ENCODE data around the gene PFN4. TPM values are rescaled to one million over a fixed set of nuclear protein-coding genes. Genes with fewer than 3 reads are reported as not detected.
A peak's percentile ranks its signal among the peaks of the same experiment; 100 is the strongest.
"Not testable (repeated sequence)": the region's sequence is repeated elsewhere in the genome, so short reads cannot be mapped to it uniquely, and the experiment has no call there.

The PFN4 gene
- total and polyA plus RNA-seq, 3 experiments from 2014 or later: 0.35 TPM; not detected in 2

- Mint-ChIP-seq H3K4me3 (no peak overlapping the region), H3K9me3 (peaks cover 0 to 8% (median 2%) of the 10 kb centered on the region in 5 donors), H3K36me3 (peaks cover 6 to 14% (median 13%) of the 10 kb centered on the region in 3 donors), H3K27ac (no peak overlapping the region), H3K4me1 (no peaks in the 10 kb centered on the region), H3K27me3 (no peaks in the 10 kb centered on the region)
- ChIA-PET CTCF (no interaction called here), POLR2A (no interaction called here)
- Histone ChIP-seq H3K9me3 (ENCODE audit: low read length) (no peaks in the 10 kb centered on the region), H3K27ac (ENCODE audit: low read depth, low read length) (no peak overlapping the region), H3K36me3 (ENCODE audit: insufficient read depth, low read length) (no peaks in the 10 kb centered on the region), H3K4me3 (ENCODE audit: low read length) (no peak overlapping the region), H3K4me1 (ENCODE audit: insufficient read depth, low read length) (no peaks in the 10 kb centered on the region), H3K27me3 (ENCODE audit: insufficient read depth, low read length, poor library complexity, severe bottlenecking) (no peaks in the 10 kb centered on the region)
- DNase-seq: no peak
Measured at GRCh38 chr2:24158131-24158530, 35.0 kb upstream of the PFN4 start.

GRCh38 chr2:24153478-24153877 lies 30.3 kb upstream of the PFN4 start:
- H3K27me3 ChIP-seq (ENCODE audit: insufficient read depth, low read length, poor library complexity, severe bottlenecking): no peaks in the 10 kb centered on the region
- Mint-ChIP-seq H3K4me3 (no peak overlapping the region), H3K4me1 (no peaks in the 10 kb centered on the region), H3K27me3 (no peaks in the 10 kb centered on the region), H3K27ac (no peak overlapping the region), H3K36me3 (peaks cover 17 to 29% (median 22%) of the 10 kb centered on the region in 3 donors), H3K9me3 (peaks cover 3 to 5% (median 4%) of the 10 kb centered on the region in 5 donors)
- H3K36me3 ChIP-seq (ENCODE audit: insufficient read depth, low read length): no peaks in the 10 kb centered on the region
- ChIA-PET POLR2A (interaction anchor here (0.6 kb wide), 1 partner anchor 73 kb away, joined by 8 read pairs; no protein-coding TSS in a partner anchor), CTCF (no interaction called here)
- no peaks in the 10 kb centered on the region for H3K4me1 ChIP-seq (ENCODE audit: insufficient read depth, low read length)
- no peak overlapping the region for H3K27ac ChIP-seq (ENCODE audit: low read depth, low read length)
- H3K4me3 ChIP-seq (ENCODE audit: low read length): no peak overlapping the region
- DNase-seq: no peak
- no peaks in the 10 kb centered on the region for H3K9me3 ChIP-seq (ENCODE audit: low read length)

GRCh38 chr2:24152413-24153197 lies 29.5 kb upstream of the PFN4 start:
- Histone ChIP-seq H3K4me3 (ENCODE audit: low read length) (no peak overlapping the region), H3K9me3 (ENCODE audit: low read length) (peaks cover 7% of the 10 kb centered on the region), H3K27me3 (ENCODE audit: insufficient read depth, low read length, poor library complexity, severe bottlenecking) (no peaks in the 10 kb centered on the region), H3K27ac (ENCODE audit: low read depth, low read length) (no peak overlapping the region), H3K4me1 (ENCODE audit: insufficient read depth, low read length) (no peaks in the 10 kb centered on the region), H3K36me3 (ENCODE audit: insufficient read depth, low read length) (peaks cover 4% of the 10 kb centered on the region)
- Mint-ChIP-seq H3K4me1 (no peaks in the 10 kb centered on the region), H3K27me3 (no peaks in the 10 kb centered on the region), H3K36me3 (peaks cover 14 to 32% (median 24%) of the 10 kb centered on the region in 3 donors), H3K27ac (peak overlapping the region in 1 of 8 donors; percentile 17), H3K4me3 (no peak overlapping the region), H3K9me3 (peaks cover 8 to 13% (median 11%) of the 10 kb centered on the region in 5 donors)
- ChIA-PET POLR2A (interaction anchor here (0.6 kb wide), 1 partner anchor 74 kb away, joined by 8 read pairs; no protein-coding TSS in a partner anchor), CTCF (no interaction called here)
- no peak for DNase-seq

GRCh38 chr2:24147364-24147763 lies 24.2 kb upstream of the PFN4 start:
- peaks cover 30 to 41% (median 36%) of the 10 kb centered on the region in 3 donors for H3K36me3 Mint-ChIP-seq
- H3K27ac Mint-ChIP-seq: no peak overlapping the region
- H3K9me3 Mint-ChIP-seq: peaks cover 14 to 18% (median 16%) of the 10 kb centered on the region in 5 donors
- no peak overlapping the region for H3K4me3 Mint-ChIP-seq
- POLR2A ChIA-PET: no interaction called here
- Histone ChIP-seq H3K4me3 (ENCODE audit: low read length) (no peak overlapping the region), H3K4me1 (ENCODE audit: insufficient read depth, low read length) (no peaks in the 10 kb centered on the region), H3K27me3 (ENCODE audit: insufficient read depth, low read length, poor library complexity, severe bottlenecking) (no peaks in the 10 kb centered on the region), H3K9me3 (ENCODE audit: low read length) (peaks cover 7% of the 10 kb centered on the region), H3K36me3 (ENCODE audit: insufficient read depth, low read length) (peaks cover 4% of the 10 kb centered on the region), H3K27ac (ENCODE audit: low read depth, low read length) (no peak overlapping the region)
- DNase-seq: no peak
- H3K27me3 Mint-ChIP-seq: no peaks in the 10 kb centered on the region
- H3K4me1 Mint-ChIP-seq: no peaks in the 10 kb centered on the region
- CTCF ChIA-PET: no interaction called here

DNA sequence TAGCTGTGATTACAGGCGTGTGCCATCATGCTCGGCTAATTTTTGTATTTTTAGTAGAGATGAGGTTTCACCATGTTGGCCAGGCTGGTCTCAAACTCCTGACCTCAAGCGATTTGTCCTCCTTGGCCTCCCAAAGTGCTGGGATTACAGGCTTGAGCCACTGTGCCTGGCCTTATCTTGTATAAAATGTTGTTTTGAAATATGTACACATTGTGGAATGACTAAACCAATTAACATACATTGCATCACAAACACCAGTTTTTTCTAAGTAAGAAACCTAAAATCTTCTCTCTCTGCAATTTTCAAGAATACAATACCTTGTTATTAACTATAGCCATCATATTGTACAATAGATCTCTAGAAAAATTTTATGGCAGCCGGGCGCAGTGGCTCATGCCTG lies 17.2 kb upstream of the PFN4 start:
- H3K27me3 Mint-ChIP-seq; H3K27ac Mint-ChIP-seq; H3K36me3 ChIP-seq (ENCODE audit: insufficient read depth, low read length); POLR2A ChIA-PET; H3K9me3 Mint-ChIP-seq; H3K9me3 ChIP-seq (ENCODE audit: low read length); CTCF ChIA-PET; H3K36me3 Mint-ChIP-seq; H3K27ac ChIP-seq (ENCODE audit: low read depth, low read length); H3K4me1 ChIP-seq (ENCODE audit: insufficient read depth, low read length); H3K27me3 ChIP-seq (ENCODE audit: insufficient read depth, low read length, poor library complexity, severe bottlenecking); H3K4me3 Mint-ChIP-seq; H3K4me3 ChIP-seq (ENCODE audit: low read length); DNase-seq; H3K4me1 Mint-ChIP-seq: not testable (repeated sequence)

GRCh38 chr2:24132543-24132942 lies 9.4 kb upstream of the PFN4 start:
- ChIA-PET CTCF (no interaction called here), POLR2A (interaction anchor here (0.6 kb wide), 2 partner anchors 11 to 21 kb away, joined by 3 read pairs; no protein-coding TSS in a partner anchor)
- H3K4me3 Mint-ChIP-seq: no peak overlapping the region

GRCh38 chr2:24125956-24126355 lies 2.8 kb upstream of the PFN4 start:
- Mint-ChIP-seq H3K9me3 (no peaks in the 10 kb centered on the region), H3K4me1 (peaks cover 11 to 19% (median 17%) of the 10 kb centered on the region in 3 donors), H3K4me3 (peak overlapping the region in 2 of 7 donors; percentile 24 to 79), H3K27ac (no peak overlapping the region), H3K27me3 (no peaks in the 10 kb centered on the region), H3K36me3 (peaks cover 0 to 4% (median 2%) of the 10 kb centered on the region in 3 donors)
- Histone ChIP-seq H3K4me1 (ENCODE audit: insufficient read depth, low read length) (peaks cover 11% of the 10 kb centered on the region), H3K4me3 (ENCODE audit: low read length) (no peak overlapping the region), H3K27ac (ENCODE audit: low read depth, low read length) (no peak overlapping the region), H3K9me3 (ENCODE audit: low read length) (no peaks in the 10 kb centered on the region), H3K27me3 (ENCODE audit: insufficient read depth, low read length, poor library complexity, severe bottlenecking) (no peaks in the 10 kb centered on the region), H3K36me3 (ENCODE audit: insufficient read depth, low read length) (no peaks in the 10 kb centered on the region)
- POLR2A ChIA-PET: no interaction called here
- no peak for DNase-seq
- CTCF ChIA-PET: interaction anchor here (1.1 kb wide), 1 partner anchor 41 kb away, joined by 3 read pairs; the partner anchor contains the start of gene TP53I3

More at GRCh38 chr2:24132543-24132942, 9.4 kb upstream of the PFN4 start:
- no peaks in the 10 kb centered on the region for H3K9me3 ChIP-seq (ENCODE audit: low read length)
- H3K27me3 ChIP-seq (ENCODE audit: insufficient read depth, low read length, poor library complexity, severe bottlenecking): no peaks in the 10 kb centered on the region
- Mint-ChIP-seq H3K27me3 (no peaks in the 10 kb centered on the region), H3K36me3 (peaks cover 3 to 25% (median 6%) of the 10 kb centered on the region in 3 donors), H3K4me1 (no peaks in the 10 kb centered on the region), H3K9me3 (peaks cover 0 to 10% (median 7%) of the 10 kb centered on the region in 5 donors), H3K27ac (no peak overlapping the region)
- H3K27ac ChIP-seq (ENCODE audit: low read depth, low read length): no peak overlapping the region
- H3K4me3 ChIP-seq (ENCODE audit: low read length): no peak overlapping the region
- DNase-seq: no peak
- no peaks in the 10 kb centered on the region for H3K36me3 ChIP-seq (ENCODE audit: insufficient read depth, low read length)
- no peaks in the 10 kb centered on the region for H3K4me1 ChIP-seq (ENCODE audit: insufficient read depth, low read length)

DNA sequence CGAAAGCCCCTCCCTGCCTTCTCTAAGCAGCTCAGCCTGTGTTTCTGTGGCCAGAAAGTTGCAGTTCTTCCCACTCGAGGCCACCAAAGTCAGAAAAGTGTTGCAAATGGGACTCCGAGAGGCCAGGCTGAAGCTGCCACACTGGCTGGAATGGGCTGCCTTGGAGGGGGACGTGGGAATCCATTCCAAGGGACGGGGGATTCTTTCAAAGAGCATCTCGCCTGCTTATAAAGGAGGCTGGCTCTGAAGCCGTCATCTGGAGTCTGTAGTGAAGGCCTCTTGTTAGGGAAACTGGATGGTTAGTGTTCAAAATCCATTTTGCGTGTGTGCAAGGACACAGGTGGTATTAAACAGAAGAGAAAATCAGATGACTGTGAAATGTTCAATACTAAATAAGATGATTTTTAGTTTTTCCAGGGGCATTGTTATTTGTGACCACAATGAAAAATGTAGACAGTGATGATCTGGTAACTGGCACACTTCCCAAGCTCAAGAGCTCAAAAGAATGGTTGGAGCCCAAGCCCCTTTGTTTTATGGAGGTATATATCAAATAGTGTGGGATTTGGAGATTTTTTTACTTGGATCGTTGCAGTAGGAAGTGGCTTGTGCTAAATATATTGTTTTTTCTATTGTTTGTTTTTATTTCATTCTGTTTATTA lies 917 bp upstream of the PFN4 start:
- DNase-seq: no peak
- Mint-ChIP-seq H3K4me1 (peaks cover 11 to 19% (median 17%) of the 10 kb centered on the region in 3 donors), H3K4me3 (peak overlapping the region; percentile 75 to 94 (median 84)), H3K27ac (peak overlapping the region; percentile 52 to 94 (median 78)), H3K9me3 (no peaks in the 10 kb centered on the region), H3K36me3 (peaks cover 0 to 4% (median 2%) of the 10 kb centered on the region in 3 donors), H3K27me3 (no peaks in the 10 kb centered on the region)
- Histone ChIP-seq H3K9me3 (ENCODE audit: low read length) (no peaks in the 10 kb centered on the region), H3K27ac (ENCODE audit: low read depth, low read length) (peak overlapping the region; percentile 68), H3K36me3 (ENCODE audit: insufficient read depth, low read length) (no peaks in the 10 kb centered on the region), H3K4me3 (ENCODE audit: low read length) (peak overlapping the region; percentile 76), H3K27me3 (ENCODE audit: insufficient read depth, low read length, poor library complexity, severe bottlenecking) (no peaks in the 10 kb centered on the region), H3K4me1 (ENCODE audit: insufficient read depth, low read length) (peaks cover 11% of the 10 kb centered on the region)
- POLR2A ChIA-PET: no interaction called here
- CTCF ChIA-PET: interaction anchor here (1.3 kb wide), 1 partner anchor 40 kb away, joined by 6 read pairs; the partner anchor contains the start of gene TP53I3
